Activated T-helper 2 cell treated with anti-CD3 and anti-CD28 coated beads, Interferon-gamma antibody, Interleukin-2, Interleukin-4, amounts not matched to agents 10 μg/mL and 5 μg/mL and 100 μg/mL, durations not matched to agents 14 hours and 24 hours and 36 hours (primary cell): Measurements from ENCODE around the gene GLIS2. TPM values are rescaled to one million over a fixed set of nuclear protein-coding genes. Genes with fewer than 3 reads are reported as not detected.

Experiments used
- DNase-seq: peaks from one replicate; pipeline ENCODE4 v3.0.0; 2021; ENCODE audit warnings: low spot score
- H3K27ac Mint-ChIP-seq: one replicate; pipeline ENCODE4 v1.8.0; 2021; ENCODE audit warnings: mixed read lengths
- H3K27me3 Mint-ChIP-seq: one replicate; pipeline ENCODE4 v1.8.0; 2021; ENCODE audit warnings: low read depth, mixed read lengths
- H3K36me3 Mint-ChIP-seq: one replicate; pipeline ENCODE4 v1.8.0; 2021; ENCODE audit warnings: low read depth, mixed read lengths
- H3K4me1 Mint-ChIP-seq: one replicate; pipeline ENCODE4 v1.8.0; 2021; ENCODE audit warnings: low read depth, mixed read lengths
- H3K4me3 Mint-ChIP-seq: one replicate; pipeline ENCODE4 v1.8.0; 2021; ENCODE audit warnings: low read depth, mild to moderate bottlenecking, moderate library complexity, mixed read lengths
- H3K9me3 Mint-ChIP-seq: one replicate; pipeline ENCODE4 v1.8.0; 2021; ENCODE audit warnings: mixed read lengths
- intact Hi-C: fragments of 100-400 bp; cut with micrococcal nuclease; formaldehyde crosslinking; loops from one replicate; pipeline ENCODE4 v1.15.1; 2023
- total RNA-seq: library from RNA; stranded (reverse); gene quantifications from 2 replicates; pipeline ENCODE4 v1.2.3, GENCODE V29; 2022

Gene GLIS2
- total RNA-seq, 1 donor from 2014 or later, result 2.1 TPM

DNA sequence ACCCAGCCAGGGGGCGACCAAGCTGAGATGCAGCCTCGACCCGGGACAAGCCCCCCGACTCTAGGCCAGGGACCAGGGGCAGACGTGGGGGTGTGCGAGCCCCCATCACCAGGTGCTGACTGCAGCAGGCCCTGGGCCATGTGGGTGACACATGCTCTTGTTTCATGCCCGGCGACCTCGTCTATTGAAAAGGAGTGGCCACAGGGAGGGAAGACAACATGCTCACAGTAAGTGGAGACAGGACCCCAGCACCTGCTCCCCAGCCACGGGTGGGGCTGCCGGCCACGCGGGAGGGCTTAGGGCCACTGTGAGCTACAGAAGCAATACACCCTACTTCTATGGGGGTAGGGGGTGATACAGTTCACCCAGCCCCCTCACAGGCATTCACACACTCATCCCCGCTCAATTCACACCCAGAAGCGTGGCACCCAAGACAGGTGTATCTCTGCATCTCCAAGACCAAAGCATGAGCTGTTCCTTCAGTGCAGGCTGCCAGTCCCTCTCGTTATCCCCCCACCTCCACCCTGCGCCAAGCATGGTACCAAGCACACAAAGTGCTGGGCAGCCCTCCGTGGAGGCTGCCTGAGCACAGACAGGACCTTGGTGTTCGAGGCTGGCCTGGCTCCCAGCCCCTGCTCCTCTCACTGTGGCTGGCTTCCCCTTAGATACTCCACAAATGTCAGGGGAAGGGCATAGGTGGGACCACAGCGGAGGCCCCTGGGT lies 69.4 kb downstream of the GLIS2 start:
- no peak overlapping the region for H3K4me3 Mint-ChIP-seq
- no peak for DNase-seq
- H3K27ac Mint-ChIP-seq, result no peak overlapping the region
- intact Hi-C loops, result no loop called here
- no peaks in the 10 kb centered on the region for H3K9me3 Mint-ChIP-seq
- no peaks in the 10 kb centered on the region for H3K27me3 Mint-ChIP-seq
- peaks cover 12% of the 10 kb centered on the region for H3K36me3 Mint-ChIP-seq
- H3K4me1 Mint-ChIP-seq, result no peaks in the 10 kb centered on the region

DNA sequence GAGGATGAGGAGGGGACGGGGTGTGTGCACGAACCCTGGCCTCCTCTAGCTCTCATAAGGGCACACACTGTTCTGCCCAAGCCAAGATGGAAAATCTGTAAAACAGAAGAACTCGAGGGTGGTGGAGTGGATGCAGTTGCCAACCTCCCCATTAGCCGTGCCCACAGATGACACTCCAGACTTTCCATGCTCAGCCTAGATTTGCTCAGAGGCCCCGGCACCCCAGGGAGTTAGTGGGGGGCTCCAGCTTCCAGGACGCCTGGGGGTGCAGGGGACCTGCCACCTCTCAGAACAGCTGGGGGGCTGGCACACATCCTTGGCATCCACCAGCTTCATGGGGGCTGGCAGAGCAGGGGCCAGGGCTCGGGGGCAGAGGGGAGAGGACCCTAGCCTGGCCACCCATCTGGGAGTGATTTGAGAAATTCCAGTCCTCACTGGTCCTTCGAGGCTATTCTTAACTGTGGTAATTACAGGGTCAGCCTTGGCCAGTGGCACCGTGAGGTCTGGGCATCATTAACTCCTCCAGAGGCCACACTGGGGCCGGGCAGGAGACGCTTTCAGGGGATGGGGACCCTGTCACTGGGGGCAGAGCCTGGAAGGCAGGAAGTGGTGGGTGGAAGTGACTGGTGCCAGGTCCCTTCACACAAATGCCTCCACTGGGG lies 70.1 kb downstream of the GLIS2 start:
- Mint-ChIP-seq H3K9me3 (no peaks in the 10 kb centered on the region), H3K27me3 (no peaks in the 10 kb centered on the region), H3K4me3 (no peak overlapping the region), H3K36me3 (peaks cover 12% of the 10 kb centered on the region), H3K27ac (no peak overlapping the region), H3K4me1 (no peaks in the 10 kb centered on the region)
- no peak for DNase-seq
- intact Hi-C loops, result no loop called here

DNA sequence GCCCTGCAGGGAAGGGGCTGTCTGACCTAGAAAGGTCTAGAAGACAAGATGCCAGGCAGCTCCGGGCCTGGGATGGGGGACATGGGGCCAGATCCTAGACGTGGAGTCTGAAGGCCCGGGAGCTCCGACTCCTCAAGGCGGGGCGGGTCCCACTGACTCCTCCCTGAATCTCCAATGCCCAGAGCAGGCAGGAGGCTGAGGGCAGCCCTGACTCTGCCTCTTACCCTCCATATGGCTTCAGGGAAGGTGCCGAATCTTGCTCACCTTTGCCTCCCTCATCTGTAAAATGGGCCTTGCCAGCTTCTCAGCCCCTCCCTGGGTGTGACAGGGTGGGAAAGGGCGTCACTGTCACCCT lies 70.6 kb downstream of the GLIS2 start:
- H3K9me3 Mint-ChIP-seq, result no peaks in the 10 kb centered on the region
- H3K27me3 Mint-ChIP-seq, result no peaks in the 10 kb centered on the region
- no peaks in the 10 kb centered on the region for H3K4me1 Mint-ChIP-seq
- no peak overlapping the region for H3K4me3 Mint-ChIP-seq
- intact Hi-C loops, result no loop called here
- H3K27ac Mint-ChIP-seq, result no peak overlapping the region
- H3K36me3 Mint-ChIP-seq, result peaks cover 12% of the 10 kb centered on the region
- no peak for DNase-seq

- peaks cover 12% of the 10 kb centered on the region for H3K36me3 Mint-ChIP-seq
- no peaks in the 10 kb centered on the region for H3K9me3 Mint-ChIP-seq
- intact Hi-C loops, result no loop called here
- no peak for DNase-seq
- H3K27me3 Mint-ChIP-seq, result no peaks in the 10 kb centered on the region
- no peaks in the 10 kb centered on the region for H3K4me1 Mint-ChIP-seq
- H3K4me3 Mint-ChIP-seq, result no peak overlapping the region
- no peak overlapping the region for H3K27ac Mint-ChIP-seq
Measured at GRCh38 chr16:4386951-4387565, 71.2 kb downstream of the GLIS2 start.

DNA sequence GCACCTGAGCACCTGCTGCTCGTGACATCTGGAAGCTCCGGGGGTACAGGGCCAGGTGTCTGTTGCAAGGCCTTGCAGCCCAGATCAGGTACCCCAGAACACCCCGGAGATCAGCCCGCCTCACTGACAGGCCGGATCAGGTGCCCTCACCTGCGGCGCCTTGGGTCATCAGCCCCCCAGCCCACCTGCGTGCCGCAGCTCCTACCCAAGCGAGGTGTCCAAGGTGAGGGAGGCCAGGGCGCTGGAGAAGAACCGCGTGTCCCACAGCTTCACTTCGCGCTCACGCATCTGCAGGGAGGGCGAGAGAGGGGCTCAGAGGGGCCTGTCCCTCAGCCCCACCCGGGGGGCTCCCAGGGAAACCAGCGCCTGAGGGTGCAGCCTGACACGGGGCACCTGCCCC lies 71.9 kb downstream of the GLIS2 start:
- Mint-ChIP-seq H3K27ac (no peak overlapping the region), H3K4me3 (no peak overlapping the region), H3K36me3 (peaks cover 12% of the 10 kb centered on the region), H3K9me3 (no peaks in the 10 kb centered on the region), H3K4me1 (no peaks in the 10 kb centered on the region), H3K27me3 (no peaks in the 10 kb centered on the region)
- DNase-seq, result no peak
- intact Hi-C loops, result no loop called here

GRCh38 chr16:4388271-4389021 lies 72.6 kb downstream of the GLIS2 start:
- H3K36me3 Mint-ChIP-seq, result peaks cover 7% of the 10 kb centered on the region
- H3K4me1 Mint-ChIP-seq, result no peaks in the 10 kb centered on the region
- no peak overlapping the region for H3K4me3 Mint-ChIP-seq
- intact Hi-C loops, result no loop called here
- H3K27me3 Mint-ChIP-seq, result no peaks in the 10 kb centered on the region
- H3K27ac Mint-ChIP-seq, result no peak overlapping the region
- no peak for DNase-seq
- no peaks in the 10 kb centered on the region for H3K9me3 Mint-ChIP-seq

Other genes starting within 250 kb of the GLIS2 start
- 6.0 and 7.7 TPM in 2 replicates for gene ADCY9, start 199.6 kb upstream of the GLIS2 start, total RNA-seq
- gene SRL, start 74.0 kb upstream of the GLIS2 start, total RNA-seq, result not detected in 2 replicates
- 40.4 and 41.9 TPM in 2 replicates for gene TFAP4, start 43.0 kb upstream of the GLIS2 start, total RNA-seq
- gene PAM16, start 35.3 kb downstream of the GLIS2 start, total RNA-seq, result 73.1 and 73.8 TPM in 2 replicates
- gene VASN, start 55.8 kb downstream of the GLIS2 start, total RNA-seq, result 0.16 TPM in 1 of 2 replicates, not detected in the other
- gene CORO7, start 100.5 kb downstream of the GLIS2 start, total RNA-seq, result 92.5 and 101 TPM in 2 replicates
- 77.1 and 88.4 TPM in 2 replicates for gene DNAJA3, start 109.8 kb downstream of the GLIS2 start, total RNA-seq
- gene NMRAL1, start 158.6 kb downstream of the GLIS2 start, total RNA-seq, result 30.7 and 35.2 TPM in 2 replicates
- 70.2 and 75.2 TPM in 2 replicates for gene HMOX2, start 160.3 kb downstream of the GLIS2 start, total RNA-seq
- 46.0 and 47.9 TPM in 2 replicates for gene CDIP1, start 222.7 kb downstream of the GLIS2 start, total RNA-seq
- 0.05 TPM in 1 of 2 replicates, not detected in the other for gene C16orf96, start 240.3 kb downstream of the GLIS2 start, total RNA-seq